ENCODE data around the gene CCNB2. TPM values are rescaled to one million over a fixed set of nuclear protein-coding genes. Genes with fewer than 3 reads are reported as not detected.
"Not testable (repeated sequence)": the region's sequence is repeated elsewhere in the genome, so short reads cannot be mapped to it uniquely, and the experiment has no call there.

The CCNB2 gene
- total RNA-seq, result 0.80 TPM

DNA sequence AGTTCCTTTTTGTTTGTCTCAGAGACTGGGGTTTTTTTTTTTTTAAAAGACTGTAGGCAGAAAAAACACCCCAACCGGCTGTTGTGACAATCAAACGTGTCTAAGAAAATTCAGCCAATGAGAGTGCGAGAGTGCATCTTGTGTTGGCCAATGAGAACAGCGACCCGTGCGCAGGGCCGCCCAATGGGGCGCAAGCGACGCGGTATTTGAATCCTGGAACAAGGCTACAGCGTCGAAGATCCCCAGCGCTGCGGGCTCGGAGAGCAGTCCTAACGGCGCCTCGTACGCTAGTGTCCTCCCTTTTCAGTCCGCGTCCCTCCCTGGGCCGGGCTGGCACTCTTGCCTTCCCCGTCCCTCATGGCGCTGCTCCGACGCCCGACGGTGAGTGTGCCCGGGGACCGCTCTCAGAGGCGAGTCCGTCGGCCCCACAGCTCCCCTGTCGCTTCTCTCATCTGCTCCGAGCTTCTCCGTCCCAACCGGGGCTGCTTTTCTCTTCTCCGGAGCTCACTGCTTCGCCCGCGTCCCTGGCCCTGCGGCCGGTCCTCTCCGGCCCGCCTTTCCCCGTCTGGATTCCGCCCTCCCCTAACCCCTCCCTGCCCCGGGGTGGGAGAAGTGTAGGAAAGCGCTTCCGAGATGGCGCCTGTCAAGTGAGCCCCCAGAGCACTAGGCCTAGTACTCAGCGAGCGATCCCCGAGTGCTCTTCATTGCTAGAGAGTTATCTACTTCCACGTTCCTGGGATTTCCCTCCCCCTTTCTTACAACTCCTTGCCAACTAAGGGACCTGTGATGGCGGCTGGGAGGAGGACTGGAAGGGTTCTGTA, at the start of gene CCNB2:
CCNB2 (plus strand) TSS at position 235 of the 821 bp plus-strand sequence; CDS start at position 358, 123 bp downstream.
- ATAC-seq (peak; percentile 100), DNase-seq (ENCODE audit: low spot score) (peak; percentile 89)
- intact Hi-C loops (cut with DNase I), result no loop called here

DNA sequence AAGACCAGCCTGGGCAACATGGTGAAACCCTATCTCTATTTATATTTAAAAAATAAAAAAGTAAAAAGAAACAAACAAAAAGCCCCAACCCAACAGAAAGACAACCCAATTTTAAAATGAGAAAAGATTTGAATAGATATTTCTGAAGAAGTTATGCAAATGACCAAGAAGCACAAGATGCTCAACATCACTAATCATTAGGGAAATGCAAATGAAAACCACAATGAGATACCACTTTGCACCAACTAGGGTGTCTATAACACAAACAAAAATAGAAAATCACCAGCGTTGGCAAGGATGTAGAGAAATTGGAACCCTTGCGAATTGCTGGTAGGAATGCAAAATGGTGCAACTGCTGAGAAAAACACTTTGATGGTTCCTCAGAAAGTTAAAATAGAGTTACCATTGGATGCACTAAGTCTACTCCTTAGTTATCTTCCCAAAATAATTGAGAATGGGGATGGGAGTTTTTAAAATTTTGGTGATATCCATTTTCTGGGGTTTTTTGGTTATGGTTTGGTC, 45.8 kb upstream of the CCNB2 start:
- DNase-seq (ENCODE audit: low spot score) (no peak), ATAC-seq (no peak)
- intact Hi-C loops (cut with DNase I), result no loop called here

DNA sequence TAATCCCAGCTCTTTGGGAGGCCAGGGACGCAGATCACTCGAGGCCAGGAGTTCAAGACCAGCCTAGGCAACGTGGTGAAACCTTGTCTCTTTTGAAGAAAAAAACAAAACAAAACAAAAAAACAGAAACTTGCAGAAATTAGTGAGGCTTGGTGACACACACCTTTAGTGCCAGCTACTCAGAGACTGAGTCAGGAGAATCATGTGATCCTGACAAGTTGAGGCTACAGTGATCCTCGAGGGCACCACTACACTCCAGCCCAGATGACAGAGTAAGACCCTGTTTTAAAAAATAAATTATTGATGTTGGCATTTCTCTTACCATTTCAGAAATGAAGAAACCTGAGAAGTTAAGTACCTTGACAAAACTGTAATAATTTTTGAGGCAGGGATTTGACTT, 44.6 kb upstream of the CCNB2 start:
- no peak for ATAC-seq

DNA sequence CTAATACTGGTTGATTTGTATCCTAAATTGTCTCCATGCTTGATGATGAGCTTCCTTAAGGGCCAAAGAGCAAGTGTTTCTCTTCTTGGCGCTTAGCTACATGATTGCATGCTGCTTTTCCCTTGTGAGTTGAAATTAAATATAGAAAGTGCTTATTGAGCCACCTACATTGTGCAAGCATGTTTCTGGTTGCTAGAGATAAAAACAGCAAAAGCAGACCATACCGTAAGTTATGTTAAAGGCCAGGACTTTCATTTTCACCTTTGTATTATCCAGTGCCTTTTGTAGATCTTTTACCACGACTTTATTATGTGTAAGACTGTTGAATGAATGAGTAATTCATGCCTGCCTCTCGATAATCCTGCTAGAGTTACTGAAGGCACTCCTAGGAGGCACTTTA, 41.9 kb upstream of the CCNB2 start:
- DNase-seq (ENCODE audit: low spot score) (no peak), ATAC-seq (no peak)
- intact Hi-C loops (cut with DNase I), result no loop called here

More for the DNA sequence above, 44.6 kb upstream of the CCNB2 start:
- intact Hi-C loops (cut with DNase I), result no loop called here
- DNase-seq (ENCODE audit: low spot score), result no peak

DNA sequence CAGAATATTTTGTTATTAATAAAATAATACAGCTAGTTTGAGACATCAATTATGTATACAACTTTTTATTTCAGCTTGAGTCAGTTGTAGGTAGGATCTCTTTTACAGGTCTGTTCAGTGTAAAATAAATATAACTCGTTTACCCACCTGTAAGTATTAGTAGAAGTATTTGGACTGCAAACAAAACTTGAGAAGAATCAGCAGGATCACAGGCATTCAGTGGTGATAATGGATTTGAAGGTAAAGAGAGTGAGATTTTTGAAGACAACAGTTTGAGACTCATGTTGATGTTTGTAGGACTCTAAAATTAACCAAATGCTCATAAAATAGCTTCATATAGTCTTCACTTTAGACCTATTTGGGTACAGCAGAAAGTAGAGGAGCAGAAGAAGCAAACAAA, 35.5 kb upstream of the CCNB2 start:
- ATAC-seq (no peak), DNase-seq (ENCODE audit: low spot score) (no peak)
- intact Hi-C loops (cut with DNase I), result no loop called here

DNA sequence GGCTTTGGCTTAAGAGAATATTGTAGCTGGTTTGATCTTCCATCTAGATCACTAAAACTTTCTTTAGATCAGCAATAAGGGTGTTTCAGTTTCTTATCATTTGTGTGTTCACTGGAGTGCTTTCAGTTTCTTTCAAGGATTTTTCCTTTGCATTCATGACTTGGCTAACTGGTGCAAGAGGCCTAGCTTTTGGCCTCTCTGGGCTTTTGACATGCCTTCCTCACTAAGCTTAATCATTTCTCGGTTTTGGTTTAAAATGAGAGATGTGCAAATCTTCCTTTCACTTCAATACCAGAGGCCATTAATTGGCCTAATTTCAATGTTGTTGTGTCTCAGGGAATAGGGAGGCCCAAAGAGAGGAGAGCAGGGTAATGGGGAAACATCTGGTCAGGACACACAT, 30.3 kb upstream of the CCNB2 start:
- no peak for DNase-seq (ENCODE audit: low spot score)
- ATAC-seq, result no peak
- intact Hi-C loops (cut with DNase I), result no loop called here

DNA sequence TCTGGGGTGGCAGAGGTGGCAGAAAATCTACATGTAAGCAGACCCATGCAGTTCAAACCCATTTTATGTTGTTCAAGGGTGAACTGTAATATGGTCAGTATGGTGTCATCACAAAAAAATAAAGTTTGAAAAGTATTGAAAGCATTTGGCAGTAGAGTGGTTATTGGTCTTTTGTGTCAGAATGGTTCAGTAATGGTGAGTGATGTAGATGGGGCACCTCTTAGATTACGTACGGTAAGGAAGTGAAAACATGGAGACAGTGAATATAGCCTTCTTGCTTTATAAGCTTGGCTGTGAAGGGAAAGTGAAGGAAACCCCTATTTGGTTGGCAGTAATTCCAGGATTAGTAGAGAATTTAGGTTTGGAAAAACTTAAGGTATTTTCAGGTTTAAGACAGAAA, 17.2 kb upstream of the CCNB2 start:
- intact Hi-C loops (cut with DNase I), result no loop called here
- DNase-seq (ENCODE audit: low spot score) (no peak), ATAC-seq (no peak)

DNA sequence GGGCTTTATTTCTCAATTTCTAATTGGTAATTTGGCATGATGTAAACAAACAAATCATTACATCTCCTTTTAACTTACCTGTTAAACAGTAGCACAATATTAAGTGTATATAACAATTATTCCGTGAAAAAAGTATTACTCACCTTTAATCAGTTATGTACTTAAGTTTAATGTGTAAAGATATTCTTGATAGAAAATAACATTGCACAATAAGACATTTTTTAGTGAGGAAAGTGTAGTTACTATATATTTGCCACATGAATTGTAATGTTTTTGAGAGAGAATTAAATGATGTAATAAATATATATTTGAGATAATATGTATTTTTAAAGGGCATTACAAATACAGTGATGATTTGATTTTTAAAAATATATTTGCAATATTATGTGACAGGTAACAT, 10.9 kb upstream of the CCNB2 start:
- ATAC-seq (no peak), DNase-seq (ENCODE audit: low spot score) (no peak)
- intact Hi-C loops (cut with DNase I), result no loop called here

DNA sequence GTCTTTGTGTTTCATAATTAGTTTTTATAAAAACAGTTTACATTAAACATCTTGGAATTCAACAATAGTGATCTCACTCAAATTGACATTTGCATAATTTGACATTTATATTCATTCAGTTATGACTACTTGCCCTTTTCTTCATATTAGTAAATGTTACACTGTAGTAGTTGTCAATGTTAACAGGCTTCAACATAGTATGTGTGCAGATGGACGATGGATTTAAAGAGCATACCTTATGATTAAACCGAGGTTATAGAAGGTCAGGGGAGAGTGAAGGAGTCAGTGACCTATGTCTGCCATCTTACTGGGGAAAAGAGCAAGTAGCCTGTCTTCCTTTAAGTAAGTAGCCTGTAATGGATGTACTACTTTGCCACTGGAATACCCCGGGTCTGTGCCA, 8.5 kb upstream of the CCNB2 start:
- intact Hi-C loops (cut with DNase I), result no loop called here
- no peak for DNase-seq (ENCODE audit: low spot score)
- no peak for ATAC-seq

DNA sequence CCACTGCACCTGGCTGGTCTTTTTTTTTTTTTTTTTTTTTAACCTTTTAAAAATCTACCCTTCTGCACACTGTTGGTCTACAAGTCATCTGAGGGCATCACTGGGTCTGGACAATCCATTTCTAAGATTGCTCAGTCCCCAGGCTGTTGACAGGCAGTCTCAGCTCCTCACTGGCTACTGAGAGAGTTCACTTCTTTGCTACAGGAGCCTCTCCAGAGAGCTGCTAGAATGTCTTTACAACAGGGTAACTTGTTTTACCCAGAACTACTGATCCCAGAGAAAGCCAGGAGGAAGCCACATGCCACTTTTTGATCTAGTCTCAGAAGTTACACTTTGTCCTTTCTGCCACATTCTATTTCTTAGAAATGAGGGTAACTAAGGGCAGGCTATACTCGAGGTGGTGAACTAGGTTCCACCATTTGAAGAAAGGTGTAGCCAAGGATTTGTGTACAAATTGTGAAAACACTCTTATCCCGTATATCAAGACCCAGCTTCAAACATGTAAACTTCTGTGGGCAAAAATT, 5.7 kb upstream of the CCNB2 start:
- no peak for DNase-seq (ENCODE audit: low spot score)
- intact Hi-C loops (cut with DNase I), result no loop called here
- ATAC-seq, result no peak

DNA sequence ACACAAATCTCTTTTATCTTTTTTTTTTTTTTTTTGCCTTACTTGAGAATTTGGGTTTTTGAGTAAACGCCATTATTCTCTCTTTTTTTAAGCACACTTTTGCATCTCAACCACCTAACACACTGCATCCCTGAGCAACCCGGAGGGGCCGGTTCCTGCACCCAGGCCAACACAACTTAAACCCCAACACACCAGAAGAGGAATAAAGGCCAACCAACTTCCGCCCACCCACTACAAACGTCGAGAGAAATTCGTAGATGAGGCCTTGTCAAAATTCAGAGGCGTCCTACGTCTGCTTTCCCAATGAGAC, 389 bp upstream of the CCNB2 start:
- intact Hi-C loops (cut with DNase I), result no loop called here
- ATAC-seq, result peak; percentile 49

DNA sequence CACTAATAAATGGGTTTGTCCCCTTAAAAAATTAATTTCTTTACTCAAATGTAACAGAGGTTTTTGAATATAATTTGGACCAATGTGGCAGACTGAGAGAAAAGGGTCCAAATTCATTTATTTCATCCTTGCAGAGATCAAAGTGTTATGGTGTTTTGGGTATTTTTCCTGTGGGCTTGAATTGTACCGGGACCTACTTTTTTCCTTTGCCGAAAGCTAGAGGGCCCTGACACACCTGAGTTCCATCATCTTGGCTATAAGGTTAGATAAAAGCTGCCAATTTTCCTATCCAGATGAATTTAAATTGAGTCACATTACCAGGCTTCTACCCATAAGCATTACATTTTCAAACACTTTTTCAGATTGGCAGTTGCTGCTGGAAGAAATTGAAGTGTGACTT, 908 bp downstream of the CCNB2 start:
- intact Hi-C loops (cut with DNase I), result no loop called here
- ATAC-seq, result no peak
- no peak for DNase-seq (ENCODE audit: low spot score)

More for the DNA sequence above, 389 bp upstream of the CCNB2 start:
- DNase-seq (ENCODE audit: low spot score), result no peak

DNA sequence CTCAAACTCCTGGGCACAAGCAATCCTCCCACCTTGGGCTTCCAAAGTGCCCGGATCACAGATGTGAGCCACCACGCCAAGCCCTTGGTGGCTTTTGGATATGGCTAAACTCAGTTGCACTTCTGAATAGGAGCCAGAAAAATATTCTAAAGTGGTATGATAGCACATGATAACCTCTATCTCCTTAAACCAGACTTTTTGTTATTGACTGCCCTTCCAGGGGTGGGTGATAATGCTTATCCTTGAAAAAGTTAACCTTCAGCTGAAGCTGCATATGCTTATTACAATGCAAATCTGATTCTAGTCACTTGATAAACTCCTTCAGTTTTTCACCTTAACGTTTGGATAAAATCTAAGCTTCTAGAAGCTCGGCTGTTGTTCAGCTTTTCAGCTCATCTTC, 6.3 kb downstream of the CCNB2 start:
- DNase-seq (ENCODE audit: low spot score), result no peak
- intact Hi-C loops (cut with DNase I), result no loop called here
- no peak for ATAC-seq

DNA sequence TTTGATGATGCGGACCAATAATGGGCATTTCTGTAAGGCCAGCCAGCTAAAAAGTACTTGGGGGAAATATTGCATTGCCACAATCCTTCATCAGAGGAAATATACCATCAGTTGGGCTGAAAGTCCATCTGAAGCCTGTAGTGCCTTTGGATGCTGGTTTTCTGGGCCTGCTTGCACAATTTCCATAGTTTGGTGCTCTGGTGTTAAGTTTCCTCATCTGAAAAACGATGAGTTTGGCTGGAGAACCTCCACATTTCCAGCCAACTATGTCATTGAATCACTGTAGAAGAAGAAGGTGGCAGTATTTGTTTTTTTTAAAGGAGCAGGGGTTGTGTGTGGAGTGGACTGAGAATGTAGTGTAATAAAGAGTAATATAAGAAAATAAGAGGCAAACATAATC, 10.1 kb downstream of the CCNB2 start:
- intact Hi-C loops (cut with DNase I), result no loop called here
- no peak for ATAC-seq
- DNase-seq (ENCODE audit: low spot score), result no peak

DNA sequence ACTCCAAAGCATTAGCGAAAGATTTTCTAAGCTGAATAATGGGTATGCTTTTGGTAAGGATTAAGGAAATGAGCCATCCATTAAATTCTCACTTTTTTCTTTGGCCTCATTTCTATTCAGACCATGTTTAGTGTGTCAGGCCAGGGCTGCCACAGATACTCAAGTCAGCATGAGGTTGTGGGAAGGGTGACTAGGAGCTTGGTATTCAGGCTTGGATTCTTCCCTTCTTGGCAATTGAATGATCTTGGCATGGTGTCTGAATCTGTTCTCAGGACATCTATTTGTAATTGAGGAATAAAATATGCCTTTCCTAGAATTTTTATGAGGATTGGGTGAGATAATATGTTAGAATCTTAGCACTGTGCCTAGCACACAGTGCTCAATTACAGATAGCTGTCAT, 11.2 kb downstream of the CCNB2 start:
- DNase-seq (ENCODE audit: low spot score), result no peak
- intact Hi-C loops (cut with DNase I), result no loop called here

DNA sequence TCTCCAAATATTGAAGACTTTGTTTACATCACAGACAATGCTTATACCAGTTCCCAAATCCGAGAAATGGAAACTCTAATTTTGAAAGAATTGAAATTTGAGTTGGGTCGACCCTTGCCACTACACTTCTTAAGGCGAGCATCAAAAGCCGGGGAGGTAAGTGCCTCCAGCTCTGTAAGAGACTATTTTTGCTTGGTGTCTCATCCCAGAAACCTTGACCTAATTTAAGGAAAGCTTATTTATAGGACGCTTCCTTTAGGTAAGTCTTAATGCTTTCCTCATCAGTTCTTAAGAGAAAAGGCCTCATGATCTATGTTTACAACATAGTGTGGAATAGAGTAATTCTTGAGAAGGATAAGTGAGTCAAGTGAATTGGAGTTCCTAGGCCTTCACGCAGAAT, 11.8 kb downstream of the CCNB2 start:
- intact Hi-C loops (cut with DNase I), result no loop called here
- ATAC-seq, result no peak
- no peak for DNase-seq (ENCODE audit: low spot score)

More for the DNA sequence above, 11.2 kb downstream of the CCNB2 start:
- ATAC-seq, result no peak

DNA sequence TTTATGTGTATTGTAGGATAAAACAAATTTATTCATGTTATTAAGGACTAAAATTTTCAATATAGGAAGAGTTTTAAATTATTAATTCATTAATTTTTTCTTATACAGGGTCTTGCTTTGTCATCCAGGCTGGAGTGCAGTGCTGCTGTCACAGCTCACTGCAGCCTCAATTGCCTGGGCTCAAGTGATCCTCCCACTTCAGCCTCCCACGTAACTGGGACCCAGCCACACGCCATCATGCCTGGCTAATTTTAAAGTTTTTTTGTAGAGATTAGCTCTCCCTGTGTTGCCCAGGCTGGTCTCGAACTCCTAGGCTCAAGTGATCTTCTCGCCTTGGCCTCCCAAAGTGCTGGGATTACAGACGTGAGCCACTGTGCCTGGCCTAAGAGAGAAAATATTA, 14.7 kb downstream of the CCNB2 start:
- ATAC-seq, result no peak
- DNase-seq (ENCODE audit: low spot score), result no peak
- intact Hi-C loops (cut with DNase I), result no loop called here

DNA sequence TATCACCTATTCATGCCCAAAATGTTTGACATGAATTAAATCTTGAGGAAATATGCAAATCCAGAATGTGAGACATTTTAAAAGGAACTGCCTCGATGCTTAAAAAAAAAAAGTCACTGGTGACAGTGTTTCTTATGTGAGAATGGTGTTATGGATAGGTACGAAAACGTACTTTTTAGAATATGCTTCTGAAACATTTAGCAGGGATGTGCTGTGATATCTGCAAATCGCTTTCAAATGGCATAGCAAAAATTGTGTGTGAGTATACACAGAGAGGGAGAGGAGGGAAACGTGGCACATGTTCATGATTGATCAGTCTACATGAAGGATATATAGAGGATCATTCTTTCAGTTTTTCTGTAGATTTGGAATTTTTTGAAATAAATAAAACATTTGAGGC, 16.0 kb downstream of the CCNB2 start:
- ATAC-seq (no peak), DNase-seq (ENCODE audit: low spot score) (no peak)
- intact Hi-C loops (cut with DNase I), result no loop called here

DNA sequence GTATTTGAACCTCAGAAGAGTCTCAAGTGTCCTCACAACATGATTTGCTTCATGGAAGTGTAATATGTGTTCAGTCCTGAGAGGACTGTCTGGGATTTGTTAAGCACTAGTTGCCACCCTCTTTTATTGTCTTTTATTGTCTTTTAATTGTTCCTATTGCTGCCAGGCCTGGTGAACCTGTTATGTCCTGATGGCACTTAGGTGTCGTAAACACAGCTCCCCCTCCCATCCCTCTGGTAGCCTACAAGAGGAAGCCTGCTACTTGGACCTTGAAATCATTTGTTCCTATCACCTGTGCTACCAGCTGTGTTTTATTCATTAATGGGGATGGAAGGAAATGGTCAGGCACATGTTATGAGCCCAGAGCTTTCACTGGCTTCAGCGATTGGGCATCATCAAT, 19.3 kb downstream of the CCNB2 start:
- DNase-seq (ENCODE audit: low spot score) (no peak), ATAC-seq (no peak)
- intact Hi-C loops (cut with DNase I), result no loop called here

DNA sequence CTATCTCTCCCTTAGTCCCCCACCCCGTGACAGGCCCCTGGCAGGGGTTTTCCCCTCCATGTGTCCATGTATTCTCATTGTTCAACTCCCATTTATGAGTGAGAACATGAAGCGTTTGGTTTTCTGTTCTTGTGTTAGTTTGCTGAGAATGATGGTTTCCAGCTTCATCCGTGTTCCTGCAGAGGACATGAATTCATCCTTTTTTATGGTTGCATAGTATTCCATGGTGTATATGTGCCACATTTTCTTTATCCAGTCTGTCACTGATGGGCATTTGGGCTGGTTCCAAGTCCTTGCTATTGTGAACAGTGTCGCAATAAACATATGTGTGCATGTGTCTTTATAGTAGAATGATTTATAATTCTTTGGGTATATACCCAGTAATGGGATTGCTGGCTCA, 20.7 kb downstream of the CCNB2 start:
- intact Hi-C loops (cut with DNase I); ATAC-seq; DNase-seq (ENCODE audit: low spot score): not testable (repeated sequence)

DNA sequence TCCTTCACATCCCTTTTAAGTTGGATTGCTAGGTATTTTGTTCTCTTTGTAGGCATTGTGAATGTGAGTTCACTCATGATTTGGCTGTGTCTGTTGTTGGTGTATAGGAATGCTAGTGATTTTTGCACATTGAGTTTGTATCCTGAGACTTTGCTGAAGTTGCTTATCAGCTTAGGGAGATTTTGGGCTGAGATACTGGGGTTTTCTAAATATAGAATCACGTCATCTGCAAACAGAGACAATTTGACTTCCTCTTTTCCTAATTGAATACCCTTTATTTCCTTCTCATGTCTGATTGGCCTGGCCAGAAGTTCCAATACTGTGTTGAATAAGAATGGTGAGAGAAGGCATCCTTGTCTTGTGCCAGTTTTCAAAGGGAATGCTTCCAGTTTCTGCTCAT, 22.3 kb downstream of the CCNB2 start:
- intact Hi-C loops (cut with DNase I); ATAC-seq; DNase-seq (ENCODE audit: low spot score): not testable (repeated sequence)

Measured in sciatic nerve (tissue), 2 donors.